ENCODE results near the gene HOXC6. TPM values are rescaled to one million over a fixed set of nuclear protein-coding genes. Genes with fewer than 3 reads are reported as not detected.
A peak's percentile ranks its signal among the peaks of the same experiment; 100 is the strongest.

HOXC6 gene
- total and polyA plus RNA-seq, 9 of the 15 experiments (the other 6 are each of a cell fraction or from before 2014, with no cell fraction given) = 0.06 to 4.0 (median 1.4) TPM

DNA sequence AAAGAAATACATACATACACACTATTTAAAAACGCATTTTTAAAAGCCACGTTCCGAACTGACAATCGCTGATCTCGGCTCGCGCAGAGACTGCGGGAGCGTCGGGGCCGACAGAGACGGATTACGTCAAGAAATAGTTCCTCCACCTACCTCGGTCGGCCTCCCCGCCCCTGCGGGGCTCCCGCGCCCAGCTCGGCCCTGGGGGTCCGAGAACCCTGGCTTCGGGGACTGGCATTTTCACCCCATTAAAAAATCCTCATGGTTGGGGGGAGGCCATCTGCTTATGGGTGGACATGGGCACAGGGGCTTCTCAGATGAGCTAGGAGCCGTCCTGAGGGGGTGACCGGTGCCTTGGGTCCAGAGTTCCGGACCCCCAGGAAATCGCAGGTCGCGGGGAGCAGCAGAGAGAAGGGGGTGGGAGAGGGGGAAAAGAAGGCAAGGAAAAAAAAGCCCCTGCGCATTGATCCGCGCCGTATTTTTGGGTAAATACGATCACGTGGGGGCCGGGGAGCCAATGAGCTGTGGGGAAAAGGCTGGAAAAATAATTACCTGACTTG is 28.6 kb upstream of the HOXC6 start (continued):
- TF ChIP-seq GTF2B (IDR thresholded peaks at IDR 0.05; ENCODE audit: extremely low read depth, insufficient read length) (no peak), EHMT2 (IDR thresholded peaks at IDR 0.05) (no peak), PML (IDR thresholded peaks at IDR 0.05; ENCODE audit: low read length) (no peak), TGIF2 (CRISPR knock-in tag; IDR thresholded peaks at IDR 0.05) (no peak), HDAC3 (IDR thresholded peaks at IDR 0.05; ENCODE audit: borderline replicate concordance, partially characterized antibody) (no peak), FIP1L1 (IDR thresholded peaks at IDR 0.05; ENCODE audit: low read depth, low read length, poor library complexity, severe bottlenecking) (no peak), ZNF224 (CRISPR knock-in tag; IDR thresholded peaks at IDR 0.05) (no peak), GMEB1 (CRISPR knock-in tag; IDR thresholded peaks at IDR 0.05) (0 out of 2 replicates have a peak, but pooled peaks have one; percentile 17), HNRNPL (IDR thresholded peaks at IDR 0.05; ENCODE audit: low read depth, low read length) (no peak), SRSF1 (IDR thresholded peaks at IDR 0.05; ENCODE audit: low read depth, low read length) (no peak), ZNF551 (CRISPR knock-in tag; IDR thresholded peaks at IDR 0.05) (no peak), ZC3H8 (IDR thresholded peaks at IDR 0.05) (no peak), POLR2AphosphoS5 (IDR thresholded peaks at IDR 0.05; ENCODE audit: control insufficient read depth, insufficient read depth, low read depth, low read length) (no peak), ZNF431 (CRISPR knock-in tag; IDR thresholded peaks at IDR 0.05) (no peak), SLC30A9 (CRISPR knock-in tag; IDR thresholded peaks at IDR 0.05) (no peak), HLTF (IDR thresholded peaks at IDR 0.05) (no peak), ZFX (CRISPR knock-in tag; IDR thresholded peaks at IDR 0.05) (no peak), CBX5 (IDR thresholded peaks at IDR 0.05; ENCODE audit: borderline replicate concordance, low read depth) (no peak), BCL6 (CRISPR knock-in tag; IDR thresholded peaks at IDR 0.05) (no peak)
- TF ChIP-seq, protein P1, sequence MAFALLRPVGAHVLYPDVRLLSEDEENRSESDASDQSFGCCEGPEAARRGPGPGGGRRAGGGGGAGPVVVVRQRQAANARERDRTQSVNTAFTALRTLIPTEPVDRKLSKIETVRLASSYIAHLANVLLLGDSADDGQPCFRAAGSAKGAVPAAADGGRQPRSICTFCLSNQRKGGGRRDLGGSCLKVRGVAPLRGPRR (CRISPR knock-in tag; IDR thresholded peaks at IDR 0.05) = 0 out of 2 replicates have a peak, but pooled peaks have one; percentile 11
- TF ChIP-seq, protein P2, sequence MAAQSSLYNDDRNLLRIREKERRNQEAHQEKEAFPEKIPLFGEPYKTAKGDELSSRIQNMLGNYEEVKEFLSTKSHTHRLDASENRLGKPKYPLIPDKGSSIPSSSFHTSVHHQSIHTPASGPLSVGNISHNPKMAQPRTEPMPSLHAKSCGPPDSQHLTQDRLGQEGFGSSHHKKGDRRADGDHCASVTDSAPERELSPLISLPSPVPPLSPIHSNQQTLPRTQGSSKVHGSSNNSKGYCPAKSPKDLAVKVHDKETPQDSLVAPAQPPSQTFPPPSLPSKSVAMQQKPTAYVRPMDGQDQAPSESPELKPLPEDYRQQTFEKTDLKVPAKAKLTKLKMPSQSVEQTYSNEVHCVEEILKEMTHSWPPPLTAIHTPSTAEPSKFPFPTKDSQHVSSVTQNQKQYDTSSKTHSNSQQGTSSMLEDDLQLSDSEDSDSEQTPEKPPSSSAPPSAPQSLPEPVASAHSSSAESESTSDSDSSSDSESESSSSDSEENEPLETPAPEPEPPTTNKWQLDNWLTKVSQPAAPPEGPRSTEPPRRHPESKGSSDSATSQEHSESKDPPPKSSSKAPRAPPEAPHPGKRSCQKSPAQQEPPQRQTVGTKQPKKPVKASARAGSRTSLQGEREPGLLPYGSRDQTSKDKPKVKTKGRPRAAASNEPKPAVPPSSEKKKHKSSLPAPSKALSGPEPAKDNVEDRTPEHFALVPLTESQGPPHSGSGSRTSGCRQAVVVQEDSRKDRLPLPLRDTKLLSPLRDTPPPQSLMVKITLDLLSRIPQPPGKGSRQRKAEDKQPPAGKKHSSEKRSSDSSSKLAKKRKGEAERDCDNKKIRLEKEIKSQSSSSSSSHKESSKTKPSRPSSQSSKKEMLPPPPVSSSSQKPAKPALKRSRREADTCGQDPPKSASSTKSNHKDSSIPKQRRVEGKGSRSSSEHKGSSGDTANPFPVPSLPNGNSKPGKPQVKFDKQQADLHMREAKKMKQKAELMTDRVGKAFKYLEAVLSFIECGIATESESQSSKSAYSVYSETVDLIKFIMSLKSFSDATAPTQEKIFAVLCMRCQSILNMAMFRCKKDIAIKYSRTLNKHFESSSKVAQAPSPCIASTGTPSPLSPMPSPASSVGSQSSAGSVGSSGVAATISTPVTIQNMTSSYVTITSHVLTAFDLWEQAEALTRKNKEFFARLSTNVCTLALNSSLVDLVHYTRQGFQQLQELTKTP (IDR thresholded peaks at IDR 0.05; ENCODE audit: low read depth in 1 of 2, partially characterized antibody in 2 of 2) = peak in 1 of 2 experiments; percentile 36
- TF ChIP-seq, protein P3, sequence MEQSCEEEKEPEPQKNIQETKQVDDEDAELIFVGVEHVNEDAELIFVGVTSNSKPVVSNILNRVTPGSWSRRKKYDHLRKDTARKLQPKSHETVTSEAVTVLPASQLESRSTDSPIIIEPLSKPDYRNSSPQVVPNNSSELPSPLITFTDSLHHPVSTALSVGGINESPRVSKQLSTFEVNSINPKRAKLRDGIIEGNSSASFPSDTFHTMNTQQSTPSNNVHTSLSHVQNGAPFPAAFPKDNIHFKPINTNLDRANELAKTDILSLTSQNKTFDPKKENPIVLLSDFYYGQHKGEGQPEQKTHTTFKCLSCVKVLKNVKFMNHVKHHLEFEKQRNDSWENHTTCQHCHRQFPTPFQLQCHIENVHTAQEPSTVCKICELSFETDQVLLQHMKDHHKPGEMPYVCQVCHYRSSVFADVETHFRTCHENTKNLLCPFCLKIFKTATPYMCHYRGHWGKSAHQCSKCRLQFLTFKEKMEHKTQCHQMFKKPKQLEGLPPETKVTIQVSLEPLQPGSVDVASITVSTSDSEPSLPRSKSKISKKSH (CRISPR knock-in tag; IDR thresholded peaks at IDR 0.05) = no peak
